Measurements from ENCODE around the gene RAC2. TPM values are rescaled to one million over a fixed set of nuclear protein-coding genes. Genes with fewer than 3 reads are reported as not detected.

RAC2 gene
- total and polyA plus RNA-seq, 2 of the 8 experiments (the other 6 are each of a cell fraction or from before 2014, with no cell fraction given) = 2.3 to 4.3 TPM

DNA sequence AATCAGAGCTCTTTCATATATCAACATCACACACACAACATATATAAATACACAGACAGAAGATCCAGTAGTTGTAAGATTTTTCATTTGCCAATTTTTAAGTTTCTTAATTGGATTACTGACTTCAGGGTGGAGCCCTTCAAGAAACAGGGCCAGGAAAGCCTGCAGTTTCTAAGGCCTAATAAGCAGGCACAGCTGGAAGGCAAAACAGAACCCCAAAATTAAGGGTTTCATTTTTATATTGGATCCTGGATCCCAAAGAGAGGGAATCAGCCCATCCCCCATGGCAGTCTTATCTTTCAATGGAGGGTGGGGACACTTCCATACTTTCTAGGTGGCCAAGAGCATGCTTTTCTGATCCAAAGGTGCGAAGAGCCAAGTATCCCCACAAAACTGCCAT, 51.3 kb downstream of the RAC2 start:
- no peak overlapping the region for H4K8ac ChIP-seq (ENCODE audit: extremely low read depth, insufficient read depth, low read length)
- H2BK15ac ChIP-seq (ENCODE audit: low read length) = no peak overlapping the region
- no peak overlapping the region for H3K4me3 ChIP-seq (ENCODE audit: extremely low read depth in 1 of 4, insufficient read depth in 2 of 4, low read depth in 3 of 4, low read length in 4 of 4)
- H3K9ac ChIP-seq (replicated peaks in 1 of 4; ENCODE audit: extremely low read depth in 1 of 4, low read depth in 3 of 4, low read length in 3 of 4) = no peak overlapping the region
- no peak overlapping the region for H3K14ac ChIP-seq (ENCODE audit: insufficient read length)
- WGBS, 2 experiments (ENCODE audit: extremely low coverage in 1 of 2, insufficient coverage in 1 of 2, insufficient read length in 1 of 2, insufficient replicate concordance in 2 of 2, low coverage in 1 of 2, low lambda C conversion rate in 2 of 2, missing lambda C conversion rate in 1 of 2) = 93% methylated on average over 1 of the region's 1 CpG; no CpG with 5 or more reads in 1 of the 2 experiments
- no peak overlapping the region for H2BK20ac ChIP-seq (ENCODE audit: low read length)
- FAIRE-seq (no peak), DNase-seq (ENCODE audit: low read depth in 1 of 2, low spot score in 2 of 2) (no peak)
- peaks cover 4 to 23% (median 14%) of the 10 kb centered on the region in 4 experiments for H3K4me1 ChIP-seq (replicated peaks in 1 of 4; ENCODE audit: control insufficient read depth in 3 of 4, insufficient read depth in 4 of 4, low read length in 3 of 4)
- H3K23me2 ChIP-seq (ENCODE audit: low read depth, low read length) = peaks cover under 1% of the 10 kb centered on the region; the same call in 1 of the 2 replicates
- no peak overlapping the region for H2AK5ac ChIP-seq (ENCODE audit: low read depth, low read length)
- no peak overlapping the region for H4K5ac ChIP-seq (ENCODE audit: insufficient read length, low read depth, low read length)
- H3K36me3 ChIP-seq (ENCODE audit: control insufficient read depth in 2 of 4, insufficient read depth in 4 of 4, low read length in 3 of 4) = peaks cover 0 to 8% (median 0%) of the 10 kb centered on the region in 4 experiments; a peak in 2 of 8 replicates
- no peaks in the 10 kb centered on the region for H3K79me1 ChIP-seq (ENCODE audit: low read depth, low read length)
- no peak overlapping the region for H3K56ac ChIP-seq (replicated peaks; ENCODE audit: insufficient read length, low read depth, low read length)
- CTCF ChIA-PET (ENCODE audit: partially characterized antibody) = interaction anchor here (0.7 to 1.4 kb wide), 3 partner anchors 12 to 45 kb away, joined by 3 read pairs; no protein-coding TSS in a partner anchor
- no peak overlapping the region for H2BK12ac ChIP-seq (ENCODE audit: low read depth, low read length)
- no peak overlapping the region for H4K91ac ChIP-seq (replicated peaks; ENCODE audit: insufficient read length, low read length)
- peaks cover 4 to 6% of the 10 kb centered on the region in 2 experiments; a peak in 3 of 4 replicates for H3K9me3 ChIP-seq (ENCODE audit: insufficient read depth in 2 of 2, low read depth in 1 of 2, low read length in 1 of 2)
- H3K79me2 ChIP-seq (ENCODE audit: control insufficient read depth in 1 of 2, insufficient read depth in 2 of 2, low read length in 2 of 2) = no peaks in the 10 kb centered on the region
- H3K18ac ChIP-seq (ENCODE audit: extremely low read depth, low read length) = no peak overlapping the region
- H3K27ac ChIP-seq (ENCODE audit: low read depth, low read length) = no peak overlapping the region
- H2BK5ac ChIP-seq (ENCODE audit: low read depth, low read length) = no peak overlapping the region
- POLR2A ChIA-PET (ENCODE audit: partially characterized antibody) = no interaction called here
- no peak for TF ChIP-seq KDM1A (IDR thresholded peaks at IDR 0.05; ENCODE audit: borderline replicate concordance, low read length)
- no peak for TF ChIP-seq TAF7 (optimal IDR thresholded peaks at IDR 0.05; ENCODE audit: borderline replicate concordance, low read depth, low read length)
- no peak for TF ChIP-seq SP1 (IDR thresholded peaks at IDR 0.05; ENCODE audit: low read depth, low read length)
- no peak for TF ChIP-seq HDAC2 (IDR thresholded peaks at IDR 0.05; ENCODE audit: borderline replicate concordance in 1 of 2, low read depth in 2 of 2, low read length in 2 of 2)
- TF ChIP-seq JUND (IDR thresholded peaks at IDR 0.05; ENCODE audit: low read length) = no peak
- TF ChIP-seq SAP30 (IDR thresholded peaks at IDR 0.05; ENCODE audit: insufficient read depth, insufficient replicate concordance, low read length) = no peak
- no peak for TF ChIP-seq TCF12 (IDR thresholded peaks at IDR 0.05; ENCODE audit: low read depth, low read length)
- TF ChIP-seq JUN (IDR thresholded peaks at IDR 0.05; ENCODE audit: low read depth, low read length) = no peak
- TF ChIP-seq RBBP5 (IDR thresholded peaks at IDR 0.05; ENCODE audit: borderline replicate concordance, low read depth, low read length) = no peak
- TF ChIP-seq SRF (IDR thresholded peaks at IDR 0.05; ENCODE audit: low read depth, low read length) = no peak
- no peak for TF ChIP-seq TEAD4 (IDR thresholded peaks at IDR 0.05; ENCODE audit: low read depth, low read length)
- no peak for TF ChIP-seq MAFK (IDR thresholded peaks at IDR 0.05; ENCODE audit: low read depth, low read length)
- TF ChIP-seq, protein P1, sequence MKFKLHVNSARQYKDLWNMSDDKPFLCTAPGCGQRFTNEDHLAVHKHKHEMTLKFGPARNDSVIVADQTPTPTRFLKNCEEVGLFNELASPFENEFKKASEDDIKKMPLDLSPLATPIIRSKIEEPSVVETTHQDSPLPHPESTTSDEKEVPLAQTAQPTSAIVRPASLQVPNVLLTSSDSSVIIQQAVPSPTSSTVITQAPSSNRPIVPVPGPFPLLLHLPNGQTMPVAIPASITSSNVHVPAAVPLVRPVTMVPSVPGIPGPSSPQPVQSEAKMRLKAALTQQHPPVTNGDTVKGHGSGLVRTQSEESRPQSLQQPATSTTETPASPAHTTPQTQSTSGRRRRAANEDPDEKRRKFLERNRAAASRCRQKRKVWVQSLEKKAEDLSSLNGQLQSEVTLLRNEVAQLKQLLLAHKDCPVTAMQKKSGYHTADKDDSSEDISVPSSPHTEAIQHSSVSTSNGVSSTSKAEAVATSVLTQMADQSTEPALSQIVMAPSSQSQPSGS (IDR thresholded peaks at IDR 0.05; ENCODE audit: low read length) = no peak
- H3K4ac ChIP-seq (replicated peaks; ENCODE audit: insufficient read length, low read depth, low read length) = no peak overlapping the region
- no peak overlapping the region for H2BK120ac ChIP-seq (replicated peaks; ENCODE audit: low read depth, low read length)
- H4K20me1 ChIP-seq (replicated peaks in 1 of 2; ENCODE audit: control insufficient read depth in 1 of 2, insufficient read depth in 2 of 2, low read length in 2 of 2) = peaks cover 0 to 4% of the 10 kb centered on the region in 2 experiments
- H3K4me2 ChIP-seq (ENCODE audit: insufficient read depth in 1 of 2, low read depth in 2 of 2, low read length in 2 of 2) = no peak overlapping the region
- no peak overlapping the region for H3K23ac ChIP-seq (ENCODE audit: insufficient read length)
- no peak overlapping the region for H2AFZ ChIP-seq (ENCODE audit: low read length)
- H3K27me3 ChIP-seq (replicated peaks in 1 of 4; ENCODE audit: control insufficient read depth in 3 of 4, extremely low read depth in 1 of 4, insufficient read depth in 3 of 4, low read length in 3 of 4) = no peaks in the 10 kb centered on the region
